ENCODE measurements around the gene CDH6.

The CDH6 gene

DNA sequence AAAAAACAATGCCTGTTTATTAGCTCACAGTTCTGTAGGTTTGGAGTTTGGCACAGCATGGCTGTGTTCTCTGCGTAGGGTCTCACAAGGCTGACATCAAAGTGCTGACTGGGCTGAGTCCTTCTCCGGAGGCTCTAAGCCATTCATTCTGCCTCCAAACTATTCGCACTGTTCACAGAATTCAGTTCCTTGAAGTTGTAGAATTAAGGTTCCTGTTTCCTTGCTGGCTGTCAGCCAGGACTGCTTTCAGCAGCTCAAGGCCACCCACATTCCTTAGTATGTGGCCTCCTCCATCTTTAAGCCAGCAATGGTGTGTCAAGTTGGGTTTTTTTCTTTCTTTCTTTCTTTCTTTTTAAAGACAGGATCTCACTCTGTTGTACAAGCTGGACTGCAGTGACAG lies 161.9 kb downstream of the CDH6 start:
- H3K36me3 ChIP-seq (ENCODE audit: low read length): no peaks in the 10 kb centered on the region
- no peak overlapping the region for H3K4me3 ChIP-seq (ENCODE audit: insufficient read depth, low read length, poor library complexity, severe bottlenecking)
- H3K9ac ChIP-seq (ENCODE audit: low read length): no peak overlapping the region
- no peaks in the 10 kb centered on the region for H3K9me2 ChIP-seq (replicated peaks; ENCODE audit: insufficient read depth, low read length)
- no peaks in the 10 kb centered on the region for H3F3A ChIP-seq (ENCODE audit: insufficient read depth)
- no peak overlapping the region for H2AFZ ChIP-seq (ENCODE audit: low read depth, low read length, severe bottlenecking)
- no peaks in the 10 kb centered on the region for H3K9me3 ChIP-seq (ENCODE audit: insufficient read depth, low read length)
- TF ChIP-seq EZH2phosphoT487 (conservative IDR thresholded peaks at IDR 0.05; ENCODE audit: low read length) (no peak), CTCF (IDR thresholded peaks at IDR 0.05; ENCODE audit: insufficient read depth, low read length, poor library complexity, severe bottlenecking) (no peak)
- H3K27me3 ChIP-seq (ENCODE audit: low read length): no peaks in the 10 kb centered on the region
- H4K20me1 ChIP-seq (ENCODE audit: low read depth, low read length): no peaks in the 10 kb centered on the region
- H3K27ac ChIP-seq (ENCODE audit: low read depth, low read length): no peak overlapping the region
- no peak overlapping the region for H3K4me2 ChIP-seq (ENCODE audit: low read depth, low read length, poor library complexity, severe bottlenecking)
- H3K79me2 ChIP-seq (ENCODE audit: insufficient read depth, low read length): no peaks in the 10 kb centered on the region

- Histone ChIP-seq H3K9me3 (ENCODE audit: insufficient read depth, low read length) (no peaks in the 10 kb centered on the region), H2AFZ (ENCODE audit: low read depth, low read length, severe bottlenecking) (no peak overlapping the region), H3K4me3 (ENCODE audit: insufficient read depth, low read length, poor library complexity, severe bottlenecking) (no peak overlapping the region), H3K79me2 (ENCODE audit: insufficient read depth, low read length) (no peaks in the 10 kb centered on the region), H4K20me1 (ENCODE audit: low read depth, low read length) (no peaks in the 10 kb centered on the region), H3K27me3 (ENCODE audit: low read length) (no peaks in the 10 kb centered on the region), H3K27ac (ENCODE audit: low read depth, low read length) (no peak overlapping the region), H3K9me2 (replicated peaks; ENCODE audit: insufficient read depth, low read length) (no peaks in the 10 kb centered on the region), H3F3A (ENCODE audit: insufficient read depth) (no peaks in the 10 kb centered on the region), H3K36me3 (ENCODE audit: low read length) (no peaks in the 10 kb centered on the region), H3K9ac (ENCODE audit: low read length) (no peak overlapping the region), H3K4me2 (ENCODE audit: low read depth, low read length, poor library complexity, severe bottlenecking) (no peak overlapping the region)
- TF ChIP-seq CTCF (IDR thresholded peaks at IDR 0.05; ENCODE audit: insufficient read depth, low read length, poor library complexity, severe bottlenecking) (no peak), EZH2phosphoT487 (conservative IDR thresholded peaks at IDR 0.05; ENCODE audit: low read length) (no peak)
Measured at GRCh38 chr5:31357038-31357437, 163.6 kb downstream of the CDH6 start.

DNA sequence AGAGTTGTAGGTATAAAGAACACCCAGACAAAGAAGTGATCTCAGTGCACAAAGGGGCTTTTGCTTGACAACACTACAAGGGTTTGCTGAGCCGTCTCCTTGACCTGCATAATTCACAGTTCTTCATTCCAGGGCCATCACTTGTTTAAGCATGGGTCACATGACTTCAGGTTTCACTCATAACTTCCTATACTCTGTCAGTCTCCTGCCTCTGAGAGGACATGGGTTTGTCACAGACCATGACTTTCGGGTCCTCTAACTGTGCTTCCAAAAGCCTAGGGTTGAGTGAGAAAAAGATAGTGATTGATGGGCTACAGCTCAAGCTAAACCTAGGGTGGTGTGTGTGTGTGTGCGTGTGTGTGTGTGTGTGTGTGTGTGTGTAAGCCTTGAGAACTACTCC lies 166.4 kb downstream of the CDH6 start:
- no peaks in the 10 kb centered on the region for H3K27me3 ChIP-seq (ENCODE audit: low read length)
- no peaks in the 10 kb centered on the region for H3K9me2 ChIP-seq (replicated peaks; ENCODE audit: insufficient read depth, low read length)
- H3K27ac ChIP-seq (ENCODE audit: low read depth, low read length): no peak overlapping the region
- H3K4me2 ChIP-seq (ENCODE audit: low read depth, low read length, poor library complexity, severe bottlenecking): no peak overlapping the region
- H3F3A ChIP-seq (ENCODE audit: insufficient read depth): no peaks in the 10 kb centered on the region
- H2AFZ ChIP-seq (ENCODE audit: low read depth, low read length, severe bottlenecking): no peak overlapping the region
- H3K79me2 ChIP-seq (ENCODE audit: insufficient read depth, low read length): no peaks in the 10 kb centered on the region
- no peaks in the 10 kb centered on the region for H3K36me3 ChIP-seq (ENCODE audit: low read length)
- TF ChIP-seq CTCF (IDR thresholded peaks at IDR 0.05; ENCODE audit: insufficient read depth, low read length, poor library complexity, severe bottlenecking) (no peak), EZH2phosphoT487 (conservative IDR thresholded peaks at IDR 0.05; ENCODE audit: low read length) (no peak)
- H4K20me1 ChIP-seq (ENCODE audit: low read depth, low read length): no peaks in the 10 kb centered on the region
- H3K9ac ChIP-seq (ENCODE audit: low read length): no peak overlapping the region
- no peaks in the 10 kb centered on the region; the same call in 1 of the 2 replicates for H3K9me3 ChIP-seq (ENCODE audit: insufficient read depth, low read length)
- no peak overlapping the region for H3K4me3 ChIP-seq (ENCODE audit: insufficient read depth, low read length, poor library complexity, severe bottlenecking)

Data from SU-DHL-6 (cell line).